ENCODE measurements around the gene CHGA.

The CHGA gene, protein sequence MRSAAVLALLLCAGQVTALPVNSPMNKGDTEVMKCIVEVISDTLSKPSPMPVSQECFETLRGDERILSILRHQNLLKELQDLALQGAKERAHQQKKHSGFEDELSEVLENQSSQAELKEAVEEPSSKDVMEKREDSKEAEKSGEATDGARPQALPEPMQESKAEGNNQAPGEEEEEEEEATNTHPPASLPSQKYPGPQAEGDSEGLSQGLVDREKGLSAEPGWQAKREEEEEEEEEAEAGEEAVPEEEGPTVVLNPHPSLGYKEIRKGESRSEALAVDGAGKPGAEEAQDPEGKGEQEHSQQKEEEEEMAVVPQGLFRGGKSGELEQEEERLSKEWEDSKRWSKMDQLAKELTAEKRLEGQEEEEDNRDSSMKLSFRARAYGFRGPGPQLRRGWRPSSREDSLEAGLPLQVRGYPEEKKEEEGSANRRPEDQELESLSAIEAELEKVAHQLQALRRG

DNA sequence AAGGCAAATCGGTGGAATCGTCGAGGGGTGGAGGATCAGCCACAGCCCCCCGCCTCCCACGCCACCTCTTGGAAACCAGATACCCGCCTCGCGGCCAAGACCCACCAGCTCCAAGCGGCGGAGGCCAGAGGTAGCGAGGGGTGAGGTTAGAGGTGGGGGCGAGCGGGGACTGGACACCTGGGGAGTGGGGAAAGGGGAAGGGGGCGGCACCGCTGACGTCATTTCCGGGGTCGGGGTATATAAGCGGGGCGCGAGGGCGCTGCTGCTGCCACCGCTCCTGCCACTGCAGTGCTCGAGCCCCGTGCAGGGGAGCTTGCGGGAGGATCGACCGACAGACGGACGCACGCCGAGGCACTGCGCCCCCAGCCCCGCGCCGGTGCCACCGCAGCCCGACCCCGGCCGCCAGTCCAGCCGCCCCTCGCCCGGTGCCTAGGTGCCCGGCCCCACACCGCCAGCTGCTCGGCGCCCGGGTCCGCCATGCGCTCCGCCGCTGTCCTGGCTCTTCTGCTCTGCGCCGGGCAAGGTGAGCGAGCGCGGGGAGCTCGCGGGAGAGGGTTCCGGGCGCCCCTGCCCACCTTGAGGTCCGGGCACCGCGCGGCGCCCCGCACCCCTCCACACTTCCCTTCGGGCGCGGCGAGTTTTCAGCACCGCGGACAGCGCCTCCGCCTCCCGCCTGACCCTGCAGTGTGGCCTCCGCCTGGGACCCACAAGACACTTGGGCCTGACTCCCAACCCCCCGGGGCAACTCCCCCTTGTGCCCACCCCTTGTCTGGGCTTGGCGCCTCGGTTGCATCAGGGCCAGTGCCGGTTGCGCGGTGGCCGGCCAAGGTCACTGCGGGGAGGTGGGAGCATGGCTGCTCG is at the start of gene CHGA:
CHGA (plus strand) TSS at position 268 of the 861 bp plus-strand sequence; CDS start at position 478, 210 bp downstream.
- peak in 1 of 2 donors; percentile 20 for DNase-seq

DNA sequence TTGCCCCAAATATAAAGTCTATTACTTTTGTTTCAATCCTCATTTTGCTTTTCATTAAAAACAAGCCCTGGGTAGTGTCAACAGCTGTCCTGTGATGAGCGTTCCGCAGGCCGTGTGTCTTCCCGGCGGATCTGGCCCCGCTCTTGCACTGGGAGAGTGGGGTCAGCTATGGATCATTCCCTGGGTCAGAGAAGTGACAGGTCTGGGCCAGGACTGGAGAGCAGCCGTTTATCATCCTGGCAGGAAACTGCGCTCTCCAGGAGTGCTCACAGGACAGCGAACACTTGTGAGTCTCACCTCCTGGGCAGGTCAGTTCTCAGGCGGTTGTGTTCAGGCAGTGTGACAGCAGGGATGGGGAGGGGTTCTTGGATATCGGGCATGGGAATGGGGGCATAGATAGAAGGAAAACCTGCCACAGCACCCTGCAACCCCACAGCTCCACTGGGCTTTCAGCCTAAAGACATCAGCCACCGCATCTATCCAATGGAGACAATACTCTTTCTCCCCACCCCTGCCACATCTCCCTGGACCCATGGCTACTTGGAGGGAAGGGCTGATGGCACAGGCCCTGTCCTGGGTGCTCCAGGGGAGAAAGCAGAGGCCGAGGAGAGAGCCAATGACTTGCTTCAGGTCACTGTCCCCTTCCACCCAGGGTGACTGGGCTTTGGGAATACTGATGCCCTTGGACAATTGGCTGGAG is 47.8 kb upstream of the CHGA start:
- DNase-seq = no peak

DNA sequence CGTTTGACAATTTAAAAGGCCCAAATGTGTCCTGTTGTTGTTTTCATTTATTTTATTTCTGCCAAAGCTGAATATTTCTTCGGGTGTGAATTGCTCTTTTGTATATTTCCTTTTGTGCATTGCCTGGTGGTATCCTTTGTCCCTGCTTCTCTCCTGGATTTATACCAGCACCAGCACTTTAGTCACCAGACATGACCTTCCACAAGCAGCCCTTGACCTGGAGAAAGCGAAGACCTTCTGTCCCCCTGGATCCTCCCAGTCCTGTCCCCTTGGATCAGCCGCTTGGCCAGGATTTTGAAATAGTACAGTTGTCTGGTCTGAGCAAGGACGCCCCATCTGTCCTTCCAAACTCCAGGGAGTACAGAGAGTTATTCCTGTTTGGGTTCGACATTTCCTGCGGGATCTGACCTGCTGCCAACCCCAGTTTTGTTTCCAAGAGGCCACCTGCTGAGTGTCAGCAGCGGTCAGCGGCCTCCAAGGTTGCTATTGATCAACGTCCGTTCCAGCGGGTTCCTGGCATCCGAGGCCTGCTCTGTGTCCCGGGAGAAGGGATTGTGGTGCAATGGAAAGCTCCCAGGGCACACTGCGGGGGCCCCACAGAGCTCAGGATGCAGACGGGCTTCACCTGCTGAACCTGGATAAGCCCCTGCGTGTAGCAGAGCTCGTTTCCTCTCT is 45.1 kb upstream of the CHGA start:
- DNase-seq = no peak

DNA sequence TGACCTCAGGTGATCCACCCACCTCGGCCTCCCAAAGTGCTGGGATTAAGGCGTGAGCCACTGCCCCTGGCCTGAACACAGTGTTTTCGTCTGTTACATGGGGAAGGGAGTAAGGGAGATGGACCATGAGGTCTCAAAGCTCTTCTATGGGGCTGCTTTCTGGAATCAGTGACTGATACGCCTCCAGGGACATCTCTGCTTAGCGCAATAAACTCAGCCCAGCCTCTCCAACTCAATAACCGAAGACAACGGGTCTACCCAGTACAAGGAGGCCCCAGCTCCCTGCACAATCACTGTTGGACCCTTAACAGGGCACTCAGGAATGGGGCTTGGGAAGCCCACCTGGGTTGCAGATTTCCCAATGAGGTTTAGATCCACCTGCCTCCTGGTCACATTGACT is 42.6 kb upstream of the CHGA start:
- DNase-seq = no peak

DNA sequence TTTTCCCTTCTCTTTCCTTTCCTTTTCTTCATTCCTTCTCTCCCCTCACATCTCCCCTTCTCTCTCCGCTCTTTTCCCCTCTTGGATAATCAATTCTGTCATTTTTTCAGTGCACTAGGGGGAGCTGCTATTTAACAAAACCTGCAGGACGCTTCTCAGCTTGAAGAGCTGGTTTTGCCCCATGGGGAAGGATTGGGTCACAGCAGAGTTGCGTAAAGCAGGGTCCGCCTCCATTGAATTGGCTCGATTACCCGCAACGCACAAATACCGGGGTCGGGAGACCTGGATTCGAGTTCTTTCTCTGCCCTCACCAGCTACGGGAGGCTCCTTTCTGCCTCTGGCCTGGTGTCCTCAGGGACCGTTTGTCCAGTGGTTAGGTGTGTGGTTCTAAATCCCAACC is 42.1 kb upstream of the CHGA start:
- DNase-seq = no peak

DNA sequence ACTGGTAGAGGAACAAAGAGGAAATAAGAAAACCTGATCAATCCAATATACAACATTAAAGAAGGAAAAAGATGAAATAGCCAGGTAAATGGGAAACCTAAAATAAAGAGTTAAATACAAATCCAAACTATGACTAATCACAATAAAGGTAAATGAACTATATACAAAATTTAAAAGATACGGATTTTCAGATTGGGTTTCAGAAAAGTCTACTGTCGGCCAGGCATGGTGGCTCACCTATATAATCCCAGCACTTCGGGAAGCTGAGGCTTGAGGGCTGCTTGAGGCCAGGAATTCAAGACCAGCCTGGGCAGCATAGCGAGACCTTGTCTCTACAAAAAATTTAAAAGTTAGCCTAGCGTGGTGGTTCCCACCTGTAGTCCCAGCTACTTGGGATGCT is 39.9 kb upstream of the CHGA start:
- DNase-seq = no peak

DNA sequence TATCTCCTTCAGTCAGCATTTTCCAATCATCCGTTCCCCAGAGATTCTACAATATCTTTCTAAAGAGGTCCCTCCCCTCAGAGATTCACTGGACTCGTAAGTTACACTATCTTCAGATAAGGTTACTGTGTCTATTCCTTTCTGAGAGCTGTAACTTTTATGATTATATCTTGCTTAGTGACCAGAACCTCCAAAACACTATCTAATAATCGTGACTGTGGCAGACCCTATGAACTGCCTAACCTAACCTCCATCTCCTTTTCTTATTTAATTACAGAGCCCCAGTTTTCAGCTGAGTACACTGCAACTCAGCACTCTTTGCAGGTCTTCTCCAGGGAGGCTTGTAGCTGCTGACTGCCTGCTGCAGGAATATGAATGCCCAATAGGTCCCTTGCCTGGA is 38.5 kb upstream of the CHGA start:
- no peak for DNase-seq

DNA sequence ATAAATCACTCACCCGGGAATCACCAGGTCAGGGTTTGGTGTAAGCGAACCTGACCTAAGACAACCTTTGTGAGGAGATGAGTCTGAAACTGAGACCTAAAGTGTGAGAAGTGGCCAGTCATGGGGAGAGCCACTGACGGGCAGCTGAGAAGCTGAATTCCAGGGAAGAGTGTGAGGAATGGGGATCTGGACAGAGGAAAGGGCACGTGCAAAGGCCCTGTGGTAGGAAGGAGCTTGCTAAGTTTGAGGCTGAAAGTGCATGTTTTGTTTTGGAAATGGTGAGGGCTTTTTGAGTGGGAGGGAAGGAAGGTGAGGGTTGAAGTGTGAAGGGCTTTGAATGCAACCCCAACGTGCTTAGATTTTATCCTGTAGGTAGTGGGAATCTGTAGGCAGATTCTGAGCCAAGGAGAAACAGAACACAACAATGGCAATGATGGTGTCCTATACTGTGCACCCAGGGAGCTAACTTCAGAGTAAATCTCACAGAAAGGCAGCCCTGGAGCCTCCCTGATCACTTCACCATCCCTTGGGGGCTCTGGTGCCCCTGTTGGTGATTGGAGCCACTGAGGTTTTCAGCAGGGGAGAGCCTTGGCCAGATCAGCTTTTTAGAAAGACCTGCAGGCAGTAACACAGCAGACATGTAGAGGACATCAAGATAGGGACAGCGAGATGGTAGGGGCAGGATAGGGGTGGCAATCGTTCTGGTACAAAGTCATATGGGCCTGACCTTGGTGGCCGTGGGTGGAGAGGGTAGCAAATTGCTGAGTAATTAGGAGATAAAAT is 37.5 kb upstream of the CHGA start:
- DNase-seq = no peak

DNA sequence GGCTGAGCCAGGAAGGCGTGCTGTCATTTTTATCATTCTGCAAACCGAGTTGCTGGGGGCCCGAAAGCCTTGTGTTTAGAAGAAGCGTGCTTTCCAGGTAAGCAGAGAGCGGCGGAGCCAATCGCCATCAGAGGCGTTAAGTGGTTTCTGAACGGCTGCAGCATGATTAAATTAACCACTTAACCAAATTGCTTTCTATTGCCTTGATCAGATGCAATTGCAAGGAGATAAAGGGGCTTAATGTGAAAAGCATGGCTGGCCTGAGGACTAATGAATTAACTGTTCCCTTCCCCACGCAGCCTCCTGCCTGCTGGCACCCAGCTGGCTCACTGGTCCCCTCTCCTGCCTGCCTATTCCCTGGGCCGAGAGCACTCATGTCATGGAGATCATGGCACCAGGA is 36.6 kb upstream of the CHGA start:
- DNase-seq = no peak

DNA sequence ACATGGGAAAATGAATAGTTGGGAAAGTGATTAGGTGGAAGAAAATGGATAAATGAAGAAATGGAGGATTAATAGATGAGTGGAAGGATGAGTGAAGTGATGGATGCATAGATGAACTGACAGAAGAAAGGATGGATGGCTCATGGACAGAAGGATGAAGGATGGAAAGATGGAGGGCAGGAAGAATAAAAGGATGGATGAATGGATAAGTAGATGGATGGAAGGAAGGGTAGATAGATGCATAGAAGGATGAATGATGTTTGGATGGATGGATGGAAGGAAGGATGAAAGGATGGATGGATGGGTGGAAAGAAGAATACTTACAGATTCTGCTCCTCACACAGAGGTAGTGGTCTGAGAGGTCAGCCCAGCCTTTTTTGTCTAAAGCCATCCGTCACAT is 35.8 kb upstream of the CHGA start:
- no peak for DNase-seq

DNA sequence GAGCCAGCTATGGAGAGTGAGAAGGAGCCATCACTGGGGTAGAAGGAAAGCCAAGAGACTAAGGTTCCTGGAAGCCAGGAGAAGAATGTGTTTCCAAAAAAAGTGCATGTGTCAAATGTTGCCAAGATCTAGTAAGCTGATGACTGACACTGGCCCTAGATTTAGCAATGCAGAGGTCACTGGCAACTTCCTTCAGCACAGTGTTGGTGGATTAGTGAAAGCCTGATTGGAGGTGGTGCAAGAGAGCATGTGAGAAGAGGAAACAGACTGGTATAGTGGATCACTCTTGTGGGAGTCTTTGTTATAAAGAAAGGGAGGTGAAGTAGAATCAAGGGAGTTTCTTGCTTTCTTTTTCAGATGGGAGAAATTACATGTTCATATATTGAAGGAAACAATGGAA is 34.1 kb upstream of the CHGA start:
- no peak for DNase-seq

DNA sequence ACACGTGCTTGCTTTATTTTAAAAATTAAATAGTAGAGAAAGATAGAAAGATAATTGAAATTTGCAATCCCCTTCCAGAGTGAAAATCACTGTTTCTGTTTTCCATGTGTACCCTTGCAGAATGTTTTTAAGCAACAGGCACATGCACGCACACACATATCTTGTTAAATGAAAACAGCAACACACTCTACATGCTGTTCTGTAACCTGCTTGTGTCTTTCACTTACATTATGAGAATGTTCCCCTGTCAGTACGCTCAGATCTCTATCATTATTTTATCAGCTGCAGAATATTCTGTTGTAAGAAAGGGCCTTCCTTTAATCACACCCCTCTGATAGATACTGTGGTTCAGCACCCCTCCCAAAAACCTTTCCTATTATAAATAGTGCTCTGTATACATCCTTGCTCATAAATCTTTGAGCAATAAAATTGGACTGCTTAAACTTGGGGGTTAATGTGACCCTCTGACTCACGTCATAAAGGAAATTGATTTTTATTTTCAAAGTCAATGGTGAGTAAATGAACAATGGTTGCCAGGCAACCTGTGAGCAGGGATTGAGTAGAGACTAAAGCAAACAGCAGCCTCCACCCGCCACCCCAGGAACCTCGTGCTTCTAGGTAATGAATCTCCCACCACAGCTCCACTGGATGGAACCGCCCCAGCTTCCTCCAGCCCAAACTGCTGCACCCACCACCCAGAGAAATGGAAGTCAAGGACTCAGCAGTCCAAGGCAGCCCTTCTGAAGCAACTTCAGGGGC is 31.9 kb upstream of the CHGA start:
- DNase-seq = no peak

DNA sequence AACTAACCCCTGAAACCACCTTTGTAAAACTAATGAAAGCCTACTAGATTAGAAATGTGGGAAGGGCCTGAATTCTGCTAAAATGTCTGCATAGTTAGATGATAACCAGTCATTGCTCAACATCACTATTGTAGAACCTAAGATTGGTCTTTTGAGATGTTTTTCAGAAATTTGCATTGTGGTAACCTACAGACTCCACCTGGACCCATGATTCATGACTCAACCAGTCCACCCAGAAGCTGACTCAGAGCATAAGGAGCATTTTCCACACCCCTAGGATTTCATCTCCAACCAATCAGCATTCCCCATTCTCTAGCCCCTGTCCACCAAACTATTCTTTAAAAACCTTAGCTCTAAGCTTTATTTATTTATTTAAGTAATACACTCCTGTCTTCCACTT is 30.4 kb upstream of the CHGA start:
- no peak for DNase-seq

DNA sequence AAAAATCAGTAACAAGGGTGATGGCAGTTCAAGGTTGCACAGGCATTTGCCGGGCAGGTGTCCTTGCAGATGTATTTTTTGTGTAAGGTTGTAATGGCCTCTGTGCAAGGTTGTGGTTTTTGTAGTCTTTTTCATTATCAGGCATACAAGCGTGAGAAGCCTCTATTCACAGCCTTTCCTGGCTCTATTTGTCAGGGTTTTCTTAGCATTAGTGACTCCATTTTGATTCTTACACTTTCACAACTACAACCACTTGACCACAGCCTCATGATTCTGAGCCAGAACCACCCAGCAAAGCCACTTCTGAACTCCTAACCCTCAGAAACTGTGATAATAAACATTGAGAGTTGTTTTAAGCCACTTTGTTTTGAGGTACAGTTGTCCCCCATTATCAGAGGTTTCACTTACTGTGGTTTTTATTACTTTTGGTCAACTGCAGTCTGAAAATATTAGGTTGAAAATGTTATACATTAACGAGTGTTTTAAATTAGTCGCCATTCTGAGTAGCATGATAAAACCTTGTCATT is 27.5 kb upstream of the CHGA start:
- no peak for DNase-seq

DNA sequence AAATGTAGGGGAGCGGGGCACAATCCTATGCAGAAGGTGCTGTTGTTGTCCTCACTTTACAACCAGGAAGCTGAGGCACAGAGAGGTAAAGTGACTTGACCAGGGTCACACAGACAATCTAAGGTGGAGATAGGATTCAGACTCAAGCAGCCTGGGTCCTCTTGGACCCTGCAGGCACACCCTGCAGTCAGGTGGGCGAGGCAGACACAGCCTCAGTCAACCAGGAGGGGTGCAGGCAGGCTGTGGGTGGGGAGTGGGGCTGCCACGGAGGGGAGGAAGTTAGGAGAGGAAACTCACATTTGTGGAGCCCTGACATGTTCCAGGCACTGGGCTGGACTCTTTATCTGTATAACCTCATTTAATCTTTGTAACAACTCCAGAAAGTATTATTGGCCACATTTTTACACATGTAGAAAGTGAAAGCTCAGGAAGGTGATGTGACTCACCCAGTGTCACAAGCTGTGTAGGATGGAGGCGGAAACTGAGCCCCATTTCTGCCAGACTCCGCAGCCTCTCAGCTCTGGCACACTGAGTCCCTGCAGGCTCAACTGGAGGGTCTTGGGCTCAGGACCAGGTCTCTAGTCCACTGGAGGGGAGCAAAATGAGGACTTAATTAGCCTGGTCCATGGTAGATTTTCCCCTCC is 24.9 kb upstream of the CHGA start:
- peak; percentile 6 to 26 for DNase-seq

DNA sequence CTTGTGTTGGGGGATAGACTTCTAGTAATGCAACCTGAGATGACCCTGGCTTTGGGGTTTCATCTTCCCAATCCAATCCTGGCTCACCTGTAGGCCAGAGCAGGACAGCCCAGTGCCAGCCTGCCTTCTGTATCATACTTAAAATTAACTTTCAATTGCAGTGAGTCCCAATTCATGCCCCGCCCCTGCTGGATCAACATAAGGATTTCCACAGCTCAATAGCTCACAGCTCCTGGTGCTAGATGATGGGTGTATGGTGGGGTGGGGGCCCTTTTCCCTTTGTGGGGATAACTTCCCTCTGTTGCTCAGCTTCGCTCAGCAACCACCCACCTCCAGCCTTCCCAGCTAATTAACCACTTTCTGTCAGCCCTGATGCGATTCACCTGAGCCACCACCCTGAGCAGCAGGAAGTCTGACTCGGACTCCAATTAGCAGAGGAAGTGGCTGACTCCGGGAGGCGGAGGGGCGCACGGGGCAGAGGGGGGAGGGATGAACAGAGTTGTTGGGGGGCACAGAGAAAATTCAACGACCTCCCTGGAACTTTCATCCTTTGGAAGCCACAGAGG is 24.3 kb upstream of the CHGA start:
- no peak for DNase-seq

DNA sequence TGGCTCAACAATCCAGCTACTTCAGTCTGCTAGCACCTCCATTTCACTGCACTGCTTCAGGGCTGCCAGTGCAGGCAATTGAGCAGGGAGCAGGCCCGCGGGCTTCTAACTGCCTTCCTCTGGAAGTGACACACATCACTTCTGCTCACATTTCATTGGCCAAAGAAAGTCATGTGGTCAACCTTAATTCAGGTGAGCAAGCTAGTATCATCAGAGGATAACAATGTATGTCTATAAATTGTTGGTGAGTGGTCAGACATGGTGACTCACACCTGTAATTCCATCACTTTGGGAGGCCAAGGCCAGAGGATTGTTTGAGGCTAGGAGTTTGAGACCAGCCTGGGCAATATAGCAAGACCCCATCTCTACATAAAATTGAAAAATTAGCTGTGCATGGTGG is 22.3 kb upstream of the CHGA start:
- no peak for DNase-seq

DNA sequence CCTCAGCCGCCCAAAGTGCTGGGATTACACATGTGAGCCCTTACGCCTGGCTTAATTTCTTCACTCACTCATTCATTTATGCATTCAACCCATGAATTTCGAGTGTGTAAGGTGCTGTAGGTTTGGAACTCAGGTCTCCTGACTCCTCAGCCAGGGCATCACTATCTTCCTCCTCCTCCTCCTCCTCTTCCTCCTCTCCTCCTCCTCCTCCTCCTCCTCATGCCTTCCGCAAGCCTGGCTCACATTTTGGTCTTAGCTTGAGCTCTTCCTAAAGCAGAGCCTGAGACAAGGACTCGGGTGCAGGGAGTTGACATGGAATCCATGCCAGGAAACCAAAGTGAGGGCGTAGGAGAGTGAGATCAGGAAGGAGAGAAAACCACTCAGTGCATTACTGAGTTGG is 20.8 kb upstream of the CHGA start:
- DNase-seq = no peak

DNA sequence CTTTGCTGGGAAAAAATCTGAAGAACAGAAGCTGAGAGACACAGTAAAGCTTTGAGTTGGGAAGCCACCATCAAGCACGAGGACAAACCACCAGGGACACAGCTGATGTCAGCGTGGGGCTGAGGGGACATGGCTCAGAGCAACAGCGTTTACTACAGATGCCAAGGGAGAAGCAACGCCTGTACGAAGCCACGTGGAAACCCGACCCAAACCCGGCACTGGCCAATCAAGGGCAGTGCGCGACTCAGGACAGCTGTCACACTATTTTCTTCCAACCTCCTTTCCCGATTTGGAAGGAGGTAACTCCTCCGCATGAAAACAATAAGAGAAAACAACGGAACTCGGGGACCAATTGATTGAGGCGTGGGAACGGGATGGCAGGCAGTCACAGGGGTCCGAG is 20.2 kb upstream of the CHGA start:
- no peak for DNase-seq

DNA sequence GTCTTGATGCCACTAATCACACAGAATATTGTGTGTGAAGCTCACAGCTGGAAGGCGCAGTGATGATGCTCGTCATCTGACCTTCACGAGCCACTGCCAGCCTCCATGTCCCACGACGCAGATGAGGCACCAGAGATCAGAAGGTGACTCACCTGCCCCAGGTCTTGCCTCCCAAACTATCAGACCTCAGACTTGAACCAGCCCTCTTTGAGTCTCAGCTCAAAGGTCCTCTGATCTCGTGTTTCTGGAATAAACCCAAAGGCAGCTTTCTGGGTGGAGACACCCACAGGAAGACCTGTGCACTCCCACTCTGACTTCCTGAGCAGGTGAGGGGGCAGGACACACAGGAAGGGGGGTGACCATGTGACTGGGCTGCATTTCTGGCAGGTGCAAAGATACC is 19.6 kb upstream of the CHGA start:
- peak; percentile 20 to 31 for DNase-seq
